Activated CD4-positive, alpha-beta T cell treated with anti-CD3 and anti-CD28 coated beads, Interleukin-2, Interleukin-6, amounts not matched to agents 100 ng/mL and 50 ng/mL, durations not matched to agents 16 hours and 8 hours (primary cell): Measurements from ENCODE around the gene SLC50A1.
"Not testable (repeated sequence)": the region's sequence is repeated elsewhere in the genome, so short reads cannot be mapped to it uniquely, and the experiment has no call there.

ENCODE experiments used
- DNase-seq: peaks from one replicate; pipeline ENCODE4 v3.0.0-alpha.2; 2020

Gene SLC50A1

DNA sequence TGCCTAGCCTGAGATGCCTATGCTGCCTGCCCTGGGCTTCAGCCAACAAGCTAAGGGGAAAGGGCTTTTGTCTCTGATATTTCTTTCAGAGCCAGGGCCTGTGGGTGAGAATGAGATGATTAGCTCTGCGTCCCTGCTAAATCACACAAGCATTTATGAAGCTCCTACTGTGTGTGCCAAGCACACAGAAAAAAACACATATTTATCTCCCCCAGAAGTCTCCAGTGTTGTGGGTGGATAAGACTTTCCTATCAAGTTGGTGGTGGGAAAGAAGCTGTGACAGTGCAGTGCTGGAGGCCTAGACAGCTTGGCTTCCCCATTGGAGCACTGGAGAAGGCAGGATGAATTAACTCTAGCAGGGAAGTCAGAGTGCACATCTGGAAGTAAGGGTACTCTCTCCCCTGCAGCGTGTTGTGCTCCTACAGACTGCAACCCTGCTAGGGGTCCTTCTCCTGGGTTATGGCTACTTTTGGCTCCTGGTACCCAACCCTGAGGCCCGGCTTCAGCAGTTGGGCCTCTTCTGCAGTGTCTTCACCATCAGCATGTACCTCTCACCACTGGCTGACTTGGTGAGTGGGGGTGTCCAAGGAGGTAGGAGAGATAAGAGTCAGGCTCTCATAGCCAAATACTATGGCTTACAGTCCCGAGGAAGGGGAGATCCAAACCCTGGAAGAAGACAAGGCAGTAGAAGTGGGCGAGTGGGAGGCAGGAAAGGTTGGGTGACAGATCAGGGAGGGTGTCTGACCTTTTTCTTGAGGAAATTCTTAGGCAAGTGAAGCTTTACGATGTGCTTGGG, 1.7 kb downstream of the SLC50A1 start:
- DNase-seq: no peak

DNA sequence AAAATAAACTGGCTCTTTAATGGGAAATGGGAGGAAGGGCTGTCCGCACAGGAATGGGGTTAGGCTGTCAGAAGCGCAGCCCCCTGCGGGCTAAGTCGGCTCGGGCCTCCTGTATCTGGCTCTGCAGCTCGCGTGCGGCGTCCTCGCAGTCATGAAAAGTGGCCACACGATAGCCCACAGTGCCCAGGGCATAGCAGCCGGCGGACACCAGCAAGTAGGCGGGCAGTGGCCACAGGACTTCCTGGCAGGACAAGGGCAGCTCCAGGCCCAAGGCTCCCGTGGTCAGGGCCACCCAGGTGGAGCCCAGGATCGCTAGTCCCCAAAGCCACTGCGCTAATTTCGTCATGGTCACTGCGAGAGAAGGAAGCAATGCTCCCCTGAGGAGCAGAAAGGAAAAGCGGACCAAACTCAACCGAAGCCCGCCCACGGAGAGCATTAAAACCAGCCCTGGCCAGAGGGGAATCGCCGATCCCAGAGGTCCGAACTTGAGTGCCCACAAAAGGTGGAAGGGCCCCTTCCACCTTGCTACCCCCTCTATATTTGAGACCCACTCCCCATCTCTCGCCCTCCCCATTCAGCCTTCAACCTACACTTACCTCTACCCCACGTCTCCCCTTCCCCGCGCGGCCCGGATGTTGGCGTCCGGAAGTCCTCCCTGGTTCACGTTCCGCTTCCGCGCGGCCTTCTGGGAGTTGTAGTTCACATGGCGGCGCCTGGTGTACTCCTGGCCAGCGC, 4.4 kb downstream of the SLC50A1 start, which contains the start of gene DPM3:
Gene DPM3 (minus strand): TSS at position 637 of the 735 bp plus-strand sequence. CDS start 291 bp downstream, at position 346.
- DNase-seq: peak; percentile 95

DNA sequence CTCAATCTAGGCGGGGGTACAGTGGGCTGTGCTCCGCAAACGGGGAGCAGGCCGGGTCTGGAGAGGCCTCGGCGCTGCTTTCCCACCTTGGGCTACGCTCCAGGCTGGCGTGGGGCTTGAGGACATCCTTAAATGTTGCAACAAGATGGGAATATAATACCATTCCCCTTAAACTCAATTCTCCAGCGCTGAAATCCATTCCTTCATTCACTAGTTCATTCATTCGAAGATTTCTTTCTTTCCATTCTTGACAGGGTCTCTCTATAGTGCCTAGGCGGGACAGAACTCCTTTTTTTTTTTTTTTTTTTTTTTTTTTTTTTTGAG, 4.9 kb downstream of the SLC50A1 start:
- DNase-seq: no peak

DNA sequence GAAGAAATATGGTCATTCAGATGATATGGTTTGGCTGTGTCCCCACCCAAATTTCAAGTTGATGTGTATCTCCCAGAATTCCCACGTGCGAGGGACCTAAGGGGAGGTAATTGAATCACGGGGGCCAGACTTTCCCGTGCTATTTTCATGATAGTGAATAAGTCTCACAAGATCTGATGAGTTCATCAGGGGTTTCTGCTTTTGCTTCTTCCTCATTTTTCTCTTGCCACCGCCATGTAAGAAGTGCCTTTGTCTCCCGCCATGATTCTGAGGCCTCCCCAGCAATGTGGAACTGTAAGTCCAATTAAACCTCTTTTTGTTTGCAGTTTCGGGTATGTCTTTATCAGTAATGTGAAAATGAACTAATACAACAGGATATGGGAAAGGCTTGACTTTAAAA, 6.1 kb downstream of the SLC50A1 start:
- no peak for DNase-seq

DNA sequence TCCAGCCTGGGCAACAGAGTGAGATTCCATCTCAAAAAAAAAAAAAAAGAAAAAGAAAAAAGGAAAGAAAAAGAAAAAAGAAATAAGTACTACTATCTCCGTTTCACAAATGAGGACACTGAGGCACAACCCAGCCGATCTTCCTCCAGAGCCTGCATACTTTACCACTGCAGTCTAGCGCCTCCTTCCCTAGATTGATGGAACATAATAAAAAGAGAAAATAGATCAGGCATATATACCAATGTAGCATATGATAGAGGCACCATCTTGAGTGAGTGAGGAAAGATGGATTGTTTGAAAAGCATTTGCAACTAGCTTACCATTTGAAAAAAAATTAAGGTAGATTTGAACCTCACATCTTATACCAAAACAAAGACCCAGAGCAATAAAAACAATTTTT, 9.8 kb downstream of the SLC50A1 start:
- no peak for DNase-seq

DNA sequence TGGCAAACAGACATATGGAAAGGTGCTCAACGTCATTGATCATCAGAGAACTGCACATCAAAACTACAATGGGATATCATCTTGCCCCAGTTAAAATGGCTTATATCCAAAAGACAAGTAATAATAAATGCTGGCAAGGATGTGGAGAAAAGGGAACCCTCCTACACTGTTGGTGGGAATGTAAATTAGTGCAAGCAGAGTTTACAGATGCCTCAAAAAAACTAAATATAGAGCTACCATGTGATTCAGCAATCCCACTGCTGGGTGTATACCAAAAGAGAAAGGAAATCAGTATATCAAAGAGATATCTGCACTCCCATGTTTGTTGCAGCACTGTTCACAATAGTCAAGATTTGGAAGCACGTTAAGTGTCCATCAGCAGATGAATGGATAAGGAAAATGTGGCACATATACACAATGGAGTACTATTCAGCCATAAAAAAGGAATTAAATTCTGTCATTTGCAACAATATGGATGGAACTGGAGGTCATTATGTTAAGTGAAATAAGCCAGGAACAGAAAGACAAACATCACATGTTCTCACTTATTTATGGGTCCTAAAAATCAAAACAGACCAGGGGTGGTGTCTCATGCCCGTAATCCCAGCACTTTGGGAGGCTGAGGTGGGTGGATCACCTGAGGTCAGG, 20.5 kb downstream of the SLC50A1 start:
- DNase-seq: not testable (repeated sequence)

DNA sequence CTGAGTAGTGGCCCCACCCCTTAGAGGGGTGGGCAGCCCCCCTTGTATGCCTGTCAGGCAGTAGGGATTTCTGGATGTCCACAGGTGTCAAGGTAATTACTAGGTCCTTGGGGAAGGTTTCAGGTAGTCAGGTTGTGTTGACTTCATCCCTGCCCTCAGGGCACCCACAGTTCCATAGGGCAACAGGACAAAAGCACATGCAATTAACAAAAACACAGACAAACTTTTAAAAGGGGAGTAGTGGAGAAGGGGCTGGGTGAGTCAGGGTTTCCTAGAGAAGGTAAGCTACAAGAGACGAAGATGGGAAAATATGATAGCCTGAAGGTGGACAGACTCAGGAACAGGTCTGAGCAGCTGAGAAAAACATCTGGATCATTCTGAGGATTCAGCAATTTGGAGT, 23.3 kb downstream of the SLC50A1 start:
- DNase-seq: no peak

DNA sequence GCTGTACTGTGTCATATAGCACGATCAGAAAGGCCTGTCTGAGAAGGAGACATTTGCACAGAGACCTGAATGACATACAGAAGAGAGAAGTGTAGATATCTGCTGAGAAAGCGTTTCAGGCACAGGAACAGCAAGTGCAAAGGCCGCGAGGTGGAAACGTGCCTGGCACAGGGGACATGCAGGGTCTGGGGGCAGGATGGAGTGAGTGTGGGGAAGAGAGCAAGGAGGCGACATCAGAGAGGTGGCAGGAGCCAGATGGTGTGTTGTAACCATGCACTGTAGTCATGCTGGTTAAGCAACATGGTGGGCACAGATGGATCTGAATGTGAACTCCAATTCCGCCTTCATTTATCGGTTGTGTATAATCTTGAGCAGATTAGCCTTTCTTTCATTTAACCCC, 24.5 kb downstream of the SLC50A1 start:
- no peak for DNase-seq

DNA sequence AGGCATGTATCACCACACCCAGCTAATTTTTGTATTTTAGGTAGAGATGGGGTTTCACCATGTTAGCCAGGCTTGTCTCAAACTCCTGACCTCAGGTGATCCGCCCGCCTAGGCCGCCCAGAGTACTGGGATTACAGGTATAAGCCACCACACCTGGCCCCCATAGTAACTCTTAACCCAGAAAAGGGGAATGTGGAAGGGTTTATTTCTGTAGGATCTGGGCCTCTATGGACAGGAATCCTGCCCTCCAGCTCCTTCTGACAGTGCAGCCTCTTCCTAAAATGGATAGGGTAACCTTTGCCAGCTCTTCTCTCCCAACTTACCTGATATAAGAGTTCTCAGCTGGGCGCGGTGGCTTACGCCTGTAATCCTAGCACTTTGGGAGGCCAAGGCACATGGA, 27.0 kb downstream of the SLC50A1 start:
- DNase-seq: not testable (repeated sequence)

DNA sequence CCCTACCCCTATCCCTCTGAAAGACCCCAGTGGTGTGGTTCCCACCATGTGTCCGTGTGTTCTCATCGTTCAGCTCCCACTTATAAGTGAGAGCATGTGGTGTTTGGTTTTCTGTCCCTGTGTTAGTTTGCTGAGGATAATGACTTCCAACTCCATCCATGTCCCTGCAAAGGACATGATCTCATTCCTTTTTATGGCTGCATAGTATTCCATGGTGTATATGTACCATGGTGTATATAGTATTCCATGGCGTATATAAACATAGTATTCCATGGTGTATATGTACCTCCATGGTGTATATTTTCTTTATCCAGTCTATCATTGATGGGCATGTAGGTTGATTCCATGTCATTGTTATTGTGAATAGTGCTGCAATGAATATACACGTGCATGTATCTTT, 28.1 kb downstream of the SLC50A1 start:
- not testable (repeated sequence) for DNase-seq

DNA sequence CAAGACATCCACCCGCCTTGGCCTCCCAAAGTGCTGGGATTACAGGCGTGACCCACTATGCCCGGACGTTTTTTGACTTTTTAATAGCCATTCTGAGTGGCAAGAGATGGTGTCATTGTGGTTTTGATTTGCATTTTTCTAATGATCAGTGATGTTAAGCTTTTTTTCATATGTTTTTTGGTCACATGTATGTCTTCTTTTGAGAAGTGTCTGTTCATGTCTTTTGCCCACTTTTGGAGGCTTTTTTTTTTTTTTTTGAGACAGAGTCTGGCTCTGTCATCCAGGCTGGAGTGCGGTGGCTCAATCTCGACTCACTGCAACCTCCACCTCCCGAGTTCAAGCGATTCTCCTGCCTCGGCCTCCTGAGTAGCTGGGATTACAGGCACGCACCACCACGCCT, 29.0 kb downstream of the SLC50A1 start:
- DNase-seq: not testable (repeated sequence)

DNA sequence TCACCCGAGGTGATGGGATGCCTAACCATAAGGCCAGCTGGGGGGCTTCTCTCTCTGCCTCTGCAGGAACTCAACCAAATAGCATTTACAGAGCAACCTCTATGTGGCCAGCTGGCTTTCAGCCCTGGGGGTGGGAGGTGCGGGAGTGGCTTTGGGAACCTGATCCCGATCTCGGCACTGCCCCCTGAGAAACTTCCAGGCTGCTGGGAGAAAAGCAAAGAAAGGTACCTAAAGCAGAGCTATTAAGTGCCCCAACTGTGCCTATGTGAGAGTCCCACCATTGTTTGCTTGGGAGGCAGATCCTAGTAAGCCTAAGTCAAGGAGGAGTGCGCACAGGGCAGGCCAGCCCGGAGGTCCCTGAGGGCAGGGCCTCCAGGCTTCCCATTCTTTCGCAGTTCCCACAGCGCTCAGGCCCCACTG, 30.4 kb downstream of the SLC50A1 start:
- no peak for DNase-seq

DNA sequence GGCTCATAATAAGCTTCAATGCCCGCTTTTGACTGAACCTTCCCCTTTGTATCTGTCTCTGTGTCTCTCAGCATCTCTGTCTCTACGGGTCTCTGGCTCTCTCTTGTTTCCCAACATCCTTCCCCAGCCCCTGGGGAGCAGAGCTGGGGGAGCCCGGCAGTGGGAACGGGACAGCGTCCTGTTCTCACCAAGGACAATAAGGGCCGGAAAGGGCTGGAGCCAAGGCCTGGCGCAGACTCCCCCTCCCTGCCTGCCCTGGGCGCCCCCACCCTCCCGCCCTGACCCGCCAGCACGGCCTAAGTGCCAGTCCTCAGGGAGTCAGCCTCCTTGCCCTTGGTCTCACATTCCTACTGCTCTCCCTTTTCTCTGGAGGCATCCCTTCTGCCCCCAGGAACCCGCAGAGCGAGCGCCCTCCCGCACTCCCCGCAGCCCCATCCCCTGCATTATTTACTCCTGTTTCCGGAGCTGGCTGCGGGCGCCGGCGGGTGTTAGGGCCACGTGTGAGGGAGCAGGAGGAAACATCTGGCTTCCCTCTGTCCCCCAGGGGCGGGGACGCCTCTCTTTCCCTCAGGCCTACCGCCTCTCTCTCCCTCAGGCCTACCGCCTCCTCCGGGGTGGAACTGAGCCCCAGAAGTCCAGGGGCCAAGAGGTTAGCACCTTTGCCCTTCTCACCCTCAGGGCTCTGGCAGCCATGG, 31.0 kb downstream of the SLC50A1 start:
- no peak for DNase-seq

DNA sequence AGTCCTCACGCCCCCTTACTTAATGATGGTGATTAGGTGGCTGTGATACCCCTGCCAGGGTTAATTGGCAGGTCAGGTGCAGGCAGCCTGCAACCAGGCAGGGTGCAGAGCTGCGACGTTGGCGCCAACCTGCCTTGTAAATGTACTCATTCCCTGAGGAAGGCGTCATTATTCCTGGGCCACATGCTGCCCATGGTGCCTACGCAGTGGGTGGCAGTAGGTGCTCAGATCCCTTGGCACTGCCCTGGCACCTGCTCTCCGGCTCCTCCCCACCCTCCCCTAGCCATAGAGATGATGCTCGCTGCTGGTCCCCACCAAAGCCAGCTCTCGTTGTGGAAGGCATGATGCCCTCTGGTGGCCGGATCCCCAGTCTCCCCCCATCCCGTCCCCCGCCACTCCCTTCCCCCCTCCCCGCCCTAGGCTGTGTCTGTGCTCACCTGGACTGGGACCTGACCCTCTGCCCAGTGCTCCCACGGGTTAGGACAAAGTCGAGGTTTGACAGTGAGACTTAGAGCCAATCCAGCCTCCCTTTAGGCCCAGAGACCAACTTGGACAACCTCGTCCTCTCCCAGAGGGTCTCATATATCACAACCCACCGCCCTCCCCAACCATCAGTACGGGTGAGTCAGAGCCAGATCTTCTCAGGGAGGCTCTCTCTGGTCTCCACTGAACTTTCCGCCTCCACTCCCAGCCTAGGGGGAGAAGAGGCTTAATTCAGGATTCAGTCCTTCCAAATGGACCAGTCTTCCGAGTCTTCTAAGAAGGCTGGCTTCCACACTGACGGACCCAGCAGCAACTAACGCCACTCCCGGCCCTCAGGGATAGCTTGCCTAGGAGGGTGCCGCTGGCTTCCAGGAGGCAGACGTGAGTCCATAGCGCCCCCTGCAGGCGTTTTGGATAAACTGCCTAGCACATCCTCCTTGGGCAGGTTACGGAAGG, 31.8 kb downstream of the SLC50A1 start:
- DNase-seq: peak; percentile 91

DNA sequence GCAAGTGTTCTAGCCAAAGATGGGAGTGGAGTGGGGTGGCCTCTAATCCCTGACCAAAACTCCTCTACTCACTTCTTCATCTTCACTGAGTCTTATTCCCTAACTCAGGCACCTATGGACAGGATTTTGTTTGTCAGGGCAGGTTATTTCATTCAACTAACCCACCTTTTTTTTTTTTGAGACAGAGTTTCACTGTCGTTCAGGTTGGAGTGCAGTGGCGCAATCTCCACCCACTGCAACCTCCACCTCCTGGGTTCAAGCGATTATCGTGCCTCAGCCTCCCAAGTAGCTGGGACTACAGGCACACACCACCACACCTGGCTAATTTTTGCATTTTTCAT, 32.4 kb downstream of the SLC50A1 start:
- not testable (repeated sequence) for DNase-seq

DNA sequence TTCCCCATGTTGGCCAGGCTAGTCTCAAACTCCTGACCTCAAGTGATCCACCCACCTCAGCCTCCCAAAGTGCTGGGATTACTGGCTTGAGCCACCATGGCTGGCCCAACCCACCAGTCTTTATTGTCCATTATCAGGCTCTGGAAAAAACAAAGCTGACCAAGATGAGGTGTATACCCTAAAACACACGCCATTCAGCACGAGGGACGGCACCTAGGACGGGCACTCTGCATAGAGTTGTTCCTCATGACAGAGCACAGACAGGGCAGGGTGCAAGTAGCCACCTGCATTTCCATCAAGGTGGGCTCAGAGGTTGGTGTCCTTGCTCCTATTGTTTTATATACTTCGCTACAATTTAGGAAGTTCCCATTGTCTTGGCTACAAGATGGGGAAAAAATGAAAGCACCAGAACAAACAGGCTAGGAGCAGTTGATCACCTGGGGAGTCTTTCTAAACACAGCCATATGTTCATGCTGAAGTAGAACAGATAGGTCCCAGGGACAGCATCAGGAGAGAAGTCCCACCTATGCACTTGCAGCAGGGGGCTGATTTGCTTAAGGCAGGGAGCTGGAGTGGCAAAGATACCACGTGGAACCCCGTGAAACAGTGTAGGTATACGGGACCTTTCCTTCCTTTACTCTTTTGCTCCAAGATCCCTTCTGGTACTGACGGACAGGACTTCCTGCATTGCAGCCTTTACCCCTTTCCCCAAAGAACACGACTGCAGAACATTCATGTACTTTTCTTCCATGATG, 33.0 kb downstream of the SLC50A1 start:
- DNase-seq: no peak

DNA sequence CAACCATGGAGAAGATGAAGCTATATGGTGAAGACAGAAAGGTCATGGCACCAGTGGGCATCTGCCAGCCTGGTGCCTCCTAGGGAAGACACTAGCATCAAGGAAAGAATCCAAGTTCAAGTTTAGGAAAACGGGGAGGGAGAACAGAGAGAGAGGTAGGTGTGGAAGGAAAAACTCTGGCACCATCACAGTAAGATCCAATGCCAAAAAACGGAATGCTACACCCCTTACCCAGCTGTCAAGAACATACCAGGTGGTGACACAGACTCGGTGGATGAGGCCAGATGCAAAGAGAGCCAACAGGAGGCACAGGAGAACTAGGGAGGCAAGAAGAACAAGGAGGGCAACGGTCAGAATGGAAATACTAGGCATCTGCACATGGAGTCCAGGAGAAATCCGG, 33.9 kb downstream of the SLC50A1 start:
- DNase-seq: no peak

DNA sequence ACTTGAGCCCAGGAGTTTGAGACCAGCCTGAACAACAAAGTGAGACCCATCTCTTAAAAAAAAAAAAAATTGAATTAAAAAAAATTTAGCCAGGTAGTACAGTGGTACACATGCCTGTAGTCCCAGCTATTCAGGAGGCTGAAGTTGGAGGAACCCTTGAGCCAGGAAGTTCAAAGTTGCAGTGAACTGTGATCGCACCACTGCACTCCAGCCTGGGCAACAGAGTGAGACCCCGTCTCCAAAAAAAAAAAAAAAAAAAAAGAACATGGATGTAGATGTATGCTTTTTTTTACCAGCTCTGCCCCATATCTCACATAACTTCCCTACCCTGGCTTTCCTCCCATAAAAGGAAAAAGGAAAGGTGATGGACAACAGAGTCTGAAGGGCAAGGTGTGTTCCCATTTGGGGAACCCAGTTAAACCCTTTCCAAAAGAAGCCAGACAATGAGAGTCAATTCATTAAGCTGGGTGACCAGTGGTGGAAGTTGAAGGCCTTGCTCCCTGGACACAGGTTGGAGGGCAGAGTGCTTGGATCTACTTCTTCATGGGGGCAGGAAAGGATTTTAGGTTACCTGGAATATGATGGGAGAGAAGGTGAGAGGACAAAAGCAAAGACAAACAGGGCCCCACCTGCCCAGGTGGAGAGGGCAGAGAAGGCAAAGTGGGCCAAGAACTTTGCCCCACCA, 34.6 kb downstream of the SLC50A1 start:
- no peak for DNase-seq

DNA sequence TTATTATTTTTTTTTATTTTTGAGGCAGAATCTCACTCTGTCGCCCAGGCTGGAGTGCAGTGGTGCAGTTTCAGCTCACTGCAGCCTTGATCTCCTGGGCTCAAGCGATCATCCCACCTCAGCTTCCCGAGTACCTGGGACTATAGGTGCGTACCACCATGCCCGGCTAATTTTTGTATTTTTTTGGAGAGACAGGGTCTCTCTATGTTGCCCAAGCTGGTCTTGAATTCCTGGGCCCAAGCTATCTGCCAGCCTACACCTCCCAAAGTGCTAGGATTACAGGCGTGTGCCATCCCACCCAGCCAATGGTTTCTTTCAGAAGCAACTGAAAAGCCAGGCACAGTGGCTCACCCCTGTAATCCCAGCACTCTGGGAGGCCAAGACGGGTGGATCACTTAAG, 35.2 kb downstream of the SLC50A1 start:
- DNase-seq: no peak

DNA sequence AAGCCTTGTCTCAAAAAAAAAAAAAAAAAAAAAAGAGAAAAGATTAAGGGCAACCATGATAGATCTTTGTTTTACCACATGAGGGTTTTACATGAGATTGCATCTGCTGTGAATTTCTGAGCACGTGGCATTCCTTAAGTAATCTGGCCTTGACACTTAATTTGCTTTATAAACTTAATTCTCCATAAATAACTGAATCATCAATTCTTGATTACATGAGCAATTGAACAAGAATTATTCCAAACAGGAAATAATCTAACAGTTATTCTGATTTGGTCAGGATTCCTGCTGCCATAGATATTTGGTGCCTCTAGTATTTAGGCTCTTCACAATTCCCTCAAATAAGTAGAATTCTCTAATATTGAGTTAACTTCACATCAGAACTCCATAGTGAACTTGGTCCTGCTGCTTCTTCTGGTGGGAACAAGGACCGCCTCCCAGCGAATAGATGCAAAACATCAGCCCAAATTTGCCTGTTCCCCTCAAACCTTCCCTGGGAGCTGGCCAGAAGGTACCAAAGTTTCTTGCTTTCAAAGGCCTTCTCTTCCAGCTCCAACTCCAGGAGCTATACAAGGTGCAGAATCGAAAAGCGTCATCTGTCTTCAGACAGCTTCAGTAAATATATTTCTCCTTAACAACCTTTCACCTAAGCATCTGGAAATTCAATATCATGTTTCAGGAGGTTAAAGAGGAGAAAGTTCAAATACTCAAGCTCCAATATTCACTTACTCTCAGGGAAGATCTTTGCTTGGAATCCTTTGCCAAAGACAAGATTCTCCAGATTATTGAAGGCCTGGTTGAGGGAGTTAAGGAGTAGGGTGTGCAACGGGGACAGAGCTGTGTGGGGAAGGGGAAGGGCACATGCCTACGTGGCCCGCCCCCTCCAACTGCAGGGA, 36.4 kb downstream of the SLC50A1 start:
- DNase-seq: no peak
